Measurements from ENCODE around the gene DAAM1.

The DAAM1 gene

GRCh38 chr14:59176765-59177164 is 11.7 kb upstream of the DAAM1 start:
- H3K27me3 ChIP-seq (ENCODE audit: control insufficient read depth, insufficient read depth, low read length): no peaks in the 10 kb centered on the region
- no peak overlapping the region for H3K27ac ChIP-seq

GRCh38 chr14:59177262-59177661 is 11.2 kb upstream of the DAAM1 start:
- H2AFZ ChIP-seq: no peak overlapping the region
- no peaks in the 10 kb centered on the region for H3K4me1 ChIP-seq
- no peak for TF ChIP-seq CTCF (IDR thresholded peaks at IDR 0.05)
- H3K9ac ChIP-seq: no peak overlapping the region
- H3K9me3 ChIP-seq (ENCODE audit: control insufficient read depth, low read length): no peaks in the 10 kb centered on the region
- no peak overlapping the region for H3K4me3 ChIP-seq (ENCODE audit: low read depth, low read length)
- H3K4me2 ChIP-seq (ENCODE audit: low read length): no peak overlapping the region
- H3K27me3 ChIP-seq (ENCODE audit: control insufficient read depth, insufficient read depth, low read length): no peaks in the 10 kb centered on the region
- no peaks in the 10 kb centered on the region for H3K36me3 ChIP-seq (ENCODE audit: control insufficient read depth, insufficient read depth, low read length)
- no peak overlapping the region for H3K27ac ChIP-seq
- no peaks in the 10 kb centered on the region for H3K79me2 ChIP-seq

More at GRCh38 chr14:59176765-59177164, 11.7 kb upstream of the DAAM1 start:
- Histone ChIP-seq H3K4me3 (ENCODE audit: low read depth, low read length) (no peak overlapping the region), H3K9ac (no peak overlapping the region), H2AFZ (no peak overlapping the region), H3K4me1 (no peaks in the 10 kb centered on the region), H3K79me2 (no peaks in the 10 kb centered on the region), H3K36me3 (ENCODE audit: control insufficient read depth, insufficient read depth, low read length) (no peaks in the 10 kb centered on the region), H3K4me2 (ENCODE audit: low read length) (no peak overlapping the region), H3K9me3 (ENCODE audit: control insufficient read depth, low read length) (no peaks in the 10 kb centered on the region)
- TF ChIP-seq CTCF (IDR thresholded peaks at IDR 0.05): no peak

GRCh38 chr14:59181791-59182190 is 6.7 kb upstream of the DAAM1 start:
- H3K79me2 ChIP-seq: no peaks in the 10 kb centered on the region
- H3K4me1 ChIP-seq: no peaks in the 10 kb centered on the region
- H3K9ac ChIP-seq: no peak overlapping the region
- H3K9me3 ChIP-seq (ENCODE audit: control insufficient read depth, low read length): no peaks in the 10 kb centered on the region
- H3K27me3 ChIP-seq (ENCODE audit: control insufficient read depth, insufficient read depth, low read length): no peaks in the 10 kb centered on the region
- H3K4me3 ChIP-seq (ENCODE audit: low read depth, low read length): no peak overlapping the region
- no peak overlapping the region for H2AFZ ChIP-seq
- H3K4me2 ChIP-seq (ENCODE audit: low read length): no peak overlapping the region
- H3K36me3 ChIP-seq (ENCODE audit: control insufficient read depth, insufficient read depth, low read length): no peaks in the 10 kb centered on the region
- no peak overlapping the region for H3K27ac ChIP-seq
- TF ChIP-seq CTCF (IDR thresholded peaks at IDR 0.05): no peak

- H3K79me2 ChIP-seq: no peaks in the 10 kb centered on the region
- H3K4me1 ChIP-seq: peaks cover 2% of the 10 kb centered on the region
- no peak overlapping the region for H3K27ac ChIP-seq
- no peaks in the 10 kb centered on the region for H3K9me3 ChIP-seq (ENCODE audit: control insufficient read depth, low read length)
- no peak overlapping the region for H3K4me3 ChIP-seq (ENCODE audit: low read depth, low read length)
- no peak overlapping the region for H3K9ac ChIP-seq
- H3K27me3 ChIP-seq (ENCODE audit: control insufficient read depth, insufficient read depth, low read length): no peaks in the 10 kb centered on the region
- TF ChIP-seq CTCF (IDR thresholded peaks at IDR 0.05): no peak
- no peaks in the 10 kb centered on the region for H3K36me3 ChIP-seq (ENCODE audit: control insufficient read depth, insufficient read depth, low read length)
- no peak overlapping the region for H2AFZ ChIP-seq
- H3K4me2 ChIP-seq (ENCODE audit: low read length): no peak overlapping the region
Observed at GRCh38 chr14:59182641-59183040, 5.8 kb upstream of the DAAM1 start.

- no peak overlapping the region for H2AFZ ChIP-seq
- H3K4me3 ChIP-seq (ENCODE audit: low read depth, low read length): no peak overlapping the region
- no peak overlapping the region for H3K4me2 ChIP-seq (ENCODE audit: low read length)
- no peaks in the 10 kb centered on the region for H3K36me3 ChIP-seq (ENCODE audit: control insufficient read depth, insufficient read depth, low read length)
- H3K9ac ChIP-seq: no peak overlapping the region
- H3K27ac ChIP-seq: no peak overlapping the region
- TF ChIP-seq CTCF (IDR thresholded peaks at IDR 0.05): no peak
- H3K79me2 ChIP-seq: no peaks in the 10 kb centered on the region
- peaks cover 2% of the 10 kb centered on the region for H3K4me1 ChIP-seq
- no peaks in the 10 kb centered on the region for H3K27me3 ChIP-seq (ENCODE audit: control insufficient read depth, insufficient read depth, low read length)
- H3K9me3 ChIP-seq (ENCODE audit: control insufficient read depth, low read length): no peaks in the 10 kb centered on the region
Observed at GRCh38 chr14:59183150-59183549, 5.3 kb upstream of the DAAM1 start.
